Measurements from ENCODE around the gene RBM42. TPM values are rescaled to one million over a fixed set of nuclear protein-coding genes. Genes with fewer than 3 reads are reported as not detected.

Gene RBM42
- total RNA-seq, 1 donor from 2014 or later: 52.7 TPM

DNA sequence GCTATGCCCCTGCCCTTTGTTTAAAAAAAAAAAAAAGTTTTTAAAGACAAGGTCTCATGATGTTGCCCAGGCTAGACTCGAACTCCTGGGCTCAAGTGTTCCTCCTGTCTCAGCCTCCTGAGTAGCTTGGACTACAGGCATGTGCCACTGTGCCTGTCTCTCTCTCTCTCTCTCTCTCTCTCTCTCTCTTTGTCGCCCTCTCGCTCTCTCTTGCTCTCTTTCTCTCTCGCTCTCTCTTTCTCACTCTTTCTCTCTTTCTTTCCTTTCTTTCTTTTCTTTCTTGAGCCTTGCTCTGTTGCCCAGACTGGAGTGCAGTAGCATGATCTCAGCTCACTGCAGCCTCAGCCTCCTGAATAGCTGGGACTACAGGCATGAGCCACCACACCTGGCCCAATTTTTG lies 26.8 kb downstream of the RBM42 start:
- TF ChIP-seq, protein P1, sequence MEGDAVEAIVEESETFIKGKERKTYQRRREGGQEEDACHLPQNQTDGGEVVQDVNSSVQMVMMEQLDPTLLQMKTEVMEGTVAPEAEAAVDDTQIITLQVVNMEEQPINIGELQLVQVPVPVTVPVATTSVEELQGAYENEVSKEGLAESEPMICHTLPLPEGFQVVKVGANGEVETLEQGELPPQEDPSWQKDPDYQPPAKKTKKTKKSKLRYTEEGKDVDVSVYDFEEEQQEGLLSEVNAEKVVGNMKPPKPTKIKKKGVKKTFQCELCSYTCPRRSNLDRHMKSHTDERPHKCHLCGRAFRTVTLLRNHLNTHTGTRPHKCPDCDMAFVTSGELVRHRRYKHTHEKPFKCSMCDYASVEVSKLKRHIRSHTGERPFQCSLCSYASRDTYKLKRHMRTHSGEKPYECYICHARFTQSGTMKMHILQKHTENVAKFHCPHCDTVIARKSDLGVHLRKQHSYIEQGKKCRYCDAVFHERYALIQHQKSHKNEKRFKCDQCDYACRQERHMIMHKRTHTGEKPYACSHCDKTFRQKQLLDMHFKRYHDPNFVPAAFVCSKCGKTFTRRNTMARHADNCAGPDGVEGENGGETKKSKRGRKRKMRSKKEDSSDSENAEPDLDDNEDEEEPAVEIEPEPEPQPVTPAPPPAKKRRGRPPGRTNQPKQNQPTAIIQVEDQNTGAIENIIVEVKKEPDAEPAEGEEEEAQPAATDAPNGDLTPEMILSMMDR (IDR thresholded peaks at IDR 0.05; ENCODE audit: borderline replicate concordance): no peak
- Histone ChIP-seq H3K36me3 (peaks cover 100% of the 10 kb centered on the region), H3K4me1 (peaks cover 14% of the 10 kb centered on the region)

DNA sequence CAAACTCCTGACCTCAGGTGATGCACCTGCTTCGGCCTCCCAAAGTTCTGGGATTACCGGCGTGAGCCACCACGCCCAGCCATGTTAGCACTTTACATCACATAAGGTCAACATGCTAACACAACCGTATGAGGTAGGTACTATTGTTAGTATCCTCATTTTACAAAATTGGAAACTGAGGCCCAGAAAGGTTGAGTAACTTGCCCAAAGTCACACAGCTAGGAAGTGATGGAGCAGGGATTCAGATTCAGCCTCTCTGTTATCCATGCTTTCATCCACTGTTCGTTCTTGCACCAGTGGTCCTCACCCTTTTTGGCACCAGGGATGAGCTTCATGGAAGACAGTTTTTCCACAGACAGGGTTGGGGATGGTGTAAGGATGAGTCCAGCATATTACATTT lies 27.9 kb downstream of the RBM42 start:
- no peak for DNase-seq
- TF ChIP-seq, protein P1 (IDR thresholded peaks at IDR 0.05; ENCODE audit: borderline replicate concordance): no peak
- intact Hi-C loops (cut with micrococcal nuclease): no loop called here

More for the DNA sequence above, 26.8 kb downstream of the RBM42 start:
- no peak overlapping the region for H3K4me3 ChIP-seq
- H3K27ac ChIP-seq (replicated peaks): no peak overlapping the region
- no peaks in the 10 kb centered on the region for H3K27me3 ChIP-seq (ENCODE audit: low read depth)
- H3K9me3 ChIP-seq (replicated peaks): no peaks in the 10 kb centered on the region
- no peak for DNase-seq
- intact Hi-C loops (cut with micrococcal nuclease): no loop called here

DNA sequence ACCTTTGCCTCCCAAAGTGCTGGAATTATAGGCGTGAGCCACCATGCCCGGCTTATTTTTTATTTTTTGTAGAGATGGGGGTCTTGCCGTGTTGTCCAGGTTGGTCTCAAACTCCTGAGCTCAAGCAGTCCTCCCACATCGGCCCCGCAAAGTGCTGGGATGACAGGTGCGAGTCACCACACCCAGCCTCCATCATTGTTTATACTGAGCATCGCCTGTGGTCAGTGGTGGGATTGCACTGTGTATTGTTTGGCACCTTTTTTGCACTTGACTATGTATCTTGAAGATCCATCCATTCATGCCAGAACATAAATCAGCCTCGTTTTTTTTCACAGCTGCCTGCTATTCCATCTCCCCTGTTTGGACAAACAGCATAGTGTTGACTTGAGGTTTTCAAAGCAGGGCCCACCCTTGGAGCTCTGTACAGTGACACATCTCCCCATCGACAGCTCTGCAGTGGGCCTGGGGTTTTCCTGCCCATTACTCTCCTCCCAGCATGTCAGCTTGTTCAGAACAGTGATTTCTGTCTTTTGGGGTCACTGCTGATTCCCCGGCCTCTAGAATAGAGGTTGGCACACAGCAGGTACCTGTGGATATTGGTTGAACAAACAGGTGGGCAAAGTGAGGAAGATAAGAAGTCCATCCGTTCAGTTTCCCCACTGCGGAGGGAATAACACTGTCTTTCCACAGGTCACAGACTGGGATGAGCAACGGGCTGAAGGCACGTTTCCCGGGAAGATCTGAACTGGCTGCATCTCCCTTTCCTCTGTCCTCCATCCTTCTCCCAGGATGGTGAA lies 29.3 kb downstream of the RBM42 start:
- Histone ChIP-seq H3K9me3 (replicated peaks) (no peaks in the 10 kb centered on the region), H3K36me3 (peaks cover 89% of the 10 kb centered on the region), H3K27ac (replicated peaks) (no peak overlapping the region), H3K27me3 (ENCODE audit: low read depth) (no peaks in the 10 kb centered on the region), H3K4me3 (no peak overlapping the region), H3K4me1 (no peaks in the 10 kb centered on the region)
- TF ChIP-seq, protein P1 (IDR thresholded peaks at IDR 0.05; ENCODE audit: borderline replicate concordance): no peak
- DNase-seq: no peak
- intact Hi-C loops (cut with micrococcal nuclease): no loop called here

More for the DNA sequence above, 27.9 kb downstream of the RBM42 start:
- no peaks in the 10 kb centered on the region for H3K27me3 ChIP-seq (ENCODE audit: low read depth)
- H3K36me3 ChIP-seq: peaks cover 94% of the 10 kb centered on the region
- no peak overlapping the region for H3K4me3 ChIP-seq
- H3K27ac ChIP-seq (replicated peaks): no peak overlapping the region
- peaks cover 3% of the 10 kb centered on the region for H3K4me1 ChIP-seq
- H3K9me3 ChIP-seq (replicated peaks): no peaks in the 10 kb centered on the region

DNA sequence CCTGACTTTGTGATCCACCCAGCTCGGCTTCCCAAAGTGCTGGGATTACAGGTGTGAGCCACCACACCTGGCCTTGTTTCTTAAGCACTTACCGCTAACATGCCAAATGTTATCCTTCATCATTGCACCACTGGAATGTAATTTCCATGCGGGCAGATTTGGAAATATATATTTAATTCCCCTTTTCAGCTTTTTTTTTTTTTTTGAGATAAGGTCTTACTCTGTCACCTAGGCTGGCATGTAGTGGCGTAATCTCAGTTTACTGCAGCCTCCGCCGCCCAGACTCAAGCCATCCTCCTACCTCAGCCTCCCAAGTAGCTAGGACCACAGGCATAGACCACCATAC lies 33.1 kb downstream of the RBM42 start:
- TF ChIP-seq, protein P1 (IDR thresholded peaks at IDR 0.05; ENCODE audit: borderline replicate concordance): no peak
- Histone ChIP-seq H3K36me3 (peaks cover 61% of the 10 kb centered on the region), H3K27me3 (ENCODE audit: low read depth) (no peaks in the 10 kb centered on the region), H3K4me3 (no peak overlapping the region), H3K9me3 (replicated peaks) (no peaks in the 10 kb centered on the region), H3K4me1 (no peaks in the 10 kb centered on the region), H3K27ac (replicated peaks) (no peak overlapping the region)
- intact Hi-C loops (cut with micrococcal nuclease): no loop called here
- no peak for DNase-seq

DNA sequence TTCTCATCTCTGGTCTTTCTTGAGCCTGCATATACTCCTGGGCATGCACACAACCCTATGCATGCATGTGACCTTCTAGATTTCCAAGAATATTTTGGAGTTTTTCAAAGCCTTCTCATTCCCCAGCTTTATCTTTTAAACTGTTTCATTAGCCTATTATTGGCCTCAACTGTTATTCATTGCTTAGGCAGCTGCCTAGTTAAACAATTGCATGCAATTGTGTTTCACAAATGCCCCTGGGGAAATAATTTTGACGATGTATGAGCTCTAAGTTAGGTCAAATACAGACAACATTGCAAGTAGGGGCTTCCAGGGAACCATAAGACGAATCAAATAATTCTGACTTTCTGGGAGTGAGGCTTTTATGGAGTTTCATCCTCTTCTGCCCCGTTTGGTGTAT lies 35.1 kb downstream of the RBM42 start:
- no peak for DNase-seq
- H3K27me3 ChIP-seq (ENCODE audit: low read depth): no peaks in the 10 kb centered on the region
- no peak overlapping the region for H3K27ac ChIP-seq (replicated peaks)
- TF ChIP-seq, protein P1 (IDR thresholded peaks at IDR 0.05; ENCODE audit: borderline replicate concordance): no peak
- no peaks in the 10 kb centered on the region for H3K4me1 ChIP-seq
- no peak overlapping the region for H3K4me3 ChIP-seq
- peaks cover 41% of the 10 kb centered on the region for H3K36me3 ChIP-seq
- H3K9me3 ChIP-seq (replicated peaks): no peaks in the 10 kb centered on the region
- intact Hi-C loops (cut with micrococcal nuclease): no loop called here
